GM12878 (cell line): ENCODE results near the gene PTPN14. TPM values are rescaled to one million over a fixed set of nuclear protein-coding genes. Genes with fewer than 3 reads are reported as not detected.

Source experiments
- ATF7 ChIP-seq: fragments of 450-650 bp; IDR thresholded peaks from 2 replicates; pipeline ENCODE4 v1.6.1; 2016; ENCODE audit warnings: low read depth, mild to moderate bottlenecking
- BCL11A ChIP-seq: IDR thresholded peaks from 2 replicates; pipeline ENCODE4 v1.6.1; 2011; ENCODE audit warnings: low read depth, low read length
- BHLHE40 ChIP-seq, 2 experiments: fragments of 450-650 bp in 1 of 2; IDR thresholded peaks; 2 replicates each; pipeline ENCODE4 v1.6.1; 2011 to 2017; ENCODE audit warnings: low read depth in 2 of 2, borderline replicate concordance in 1 of 2, improper control_type of control experiment in 1 of 2, low read length in 1 of 2, mild to moderate bottlenecking in 1 of 2
- CHD2 ChIP-seq: IDR thresholded peaks from 2 replicates; pipeline ENCODE4 v1.6.1; 2011; ENCODE audit warnings: low read depth, low read length, improper control_type of control experiment, borderline replicate concordance
- CHD4 ChIP-seq: fragments of 200-600 bp; sonication (generic); IDR thresholded peaks from 2 replicates; pipeline ENCODE4 v1.6.1; 2016; ENCODE audit warnings: mild to moderate bottlenecking
- IKZF1 ChIP-seq: fragments of 450-650 bp; conservative IDR thresholded peaks from 2 replicates; pipeline ENCODE4 v1.6.1; 2017; ENCODE audit warnings: antibody characterized with exemption, mild to moderate bottlenecking
- MAX ChIP-seq: IDR thresholded peaks from 2 replicates; pipeline ENCODE4 v1.6.1; 2012; ENCODE audit warnings: low read depth, low read length, improper control_type of control experiment
- RB1 ChIP-seq: fragments of 450-650 bp; formaldehyde crosslinking; IDR thresholded peaks from 2 replicates; pipeline ENCODE4 v1.6.1; 2017; ENCODE audit warnings: mild to moderate bottlenecking, borderline replicate concordance
- RELB ChIP-seq: fragments of 450-650 bp; IDR thresholded peaks from 2 replicates; pipeline ENCODE4 v1.6.1; 2017; ENCODE audit warnings: low read depth, mild to moderate bottlenecking, moderate library complexity
- SMARCA5 ChIP-seq: fragments of 450-650 bp; IDR thresholded peaks from 2 replicates; pipeline ENCODE4 v1.6.1; 2017; ENCODE audit warnings: mild to moderate bottlenecking
- TARDBP ChIP-seq: IDR thresholded peaks from 2 replicates; pipeline ENCODE4 v1.6.1; 2016; ENCODE audit warnings: borderline replicate concordance
- TCF12 ChIP-seq: IDR thresholded peaks from 2 replicates; pipeline ENCODE4 v1.6.1; 2011; ENCODE audit warnings: low read depth, mild to moderate bottlenecking, low read length
- ZNF207 ChIP-seq: fragments of 450-650 bp; IDR thresholded peaks from 2 replicates; pipeline ENCODE4 v1.6.1; 2014; ENCODE audit warnings: antibody characterized with exemption, mild to moderate bottlenecking, borderline replicate concordance
- polyA plus RNA-seq, 11 experiments: library from polyadenylated mRNA; depleted of rRNA in 4 of 11; unstranded in 6 of 11; stranded (reverse) in 5 of 11; fragments of >200 nt; fragmentation: Nextera tagmentation in 4 of 11; fragmentation: Illumina TruSeq in 1 of 11; extraction: Ambion mirVana in 4 of 11; extraction: Trizol in 1 of 11; gene quantifications; 1 replicate in 1 of 11; 2 replicates in 10 of 11; pipeline versions ENCODE4 v1.2.1 to v1.2.3, GENCODE V29; 2011 to 2016; ENCODE audit warnings: inconsistent platforms in 2 of 11, missing spikeins in 2 of 11, low read depth in 1 of 11
- total RNA-seq, 4 experiments: library from RNA; depleted of rRNA in 3 of 4; stranded (reverse); fragments of >200 nt in 3 of 4; fragmentation: Illumina TruSeq in 1 of 4; extraction: Trizol in 1 of 4; gene quantifications; 2 replicates each; pipeline versions ENCODE4 v1.2.1 to v1.2.3, GENCODE V29; 2013 to 2021
- TF ChIP-seq, protein P1 (sequence below): fragments of 450-650 bp; IDR thresholded peaks from 2 replicates; pipeline ENCODE4 v1.6.1; 2017; ENCODE audit warnings: mild to moderate bottlenecking, moderate library complexity

The PTPN14 gene
- total and polyA plus RNA-seq, 10 of the 15 experiments (the other 5 are each of a cell fraction or from before 2014, with no cell fraction given) = 0.05 to 5.1 (median 0.44) TPM

- TF ChIP-seq TCF12 = peak; percentile 77
- TF ChIP-seq, protein P1, sequence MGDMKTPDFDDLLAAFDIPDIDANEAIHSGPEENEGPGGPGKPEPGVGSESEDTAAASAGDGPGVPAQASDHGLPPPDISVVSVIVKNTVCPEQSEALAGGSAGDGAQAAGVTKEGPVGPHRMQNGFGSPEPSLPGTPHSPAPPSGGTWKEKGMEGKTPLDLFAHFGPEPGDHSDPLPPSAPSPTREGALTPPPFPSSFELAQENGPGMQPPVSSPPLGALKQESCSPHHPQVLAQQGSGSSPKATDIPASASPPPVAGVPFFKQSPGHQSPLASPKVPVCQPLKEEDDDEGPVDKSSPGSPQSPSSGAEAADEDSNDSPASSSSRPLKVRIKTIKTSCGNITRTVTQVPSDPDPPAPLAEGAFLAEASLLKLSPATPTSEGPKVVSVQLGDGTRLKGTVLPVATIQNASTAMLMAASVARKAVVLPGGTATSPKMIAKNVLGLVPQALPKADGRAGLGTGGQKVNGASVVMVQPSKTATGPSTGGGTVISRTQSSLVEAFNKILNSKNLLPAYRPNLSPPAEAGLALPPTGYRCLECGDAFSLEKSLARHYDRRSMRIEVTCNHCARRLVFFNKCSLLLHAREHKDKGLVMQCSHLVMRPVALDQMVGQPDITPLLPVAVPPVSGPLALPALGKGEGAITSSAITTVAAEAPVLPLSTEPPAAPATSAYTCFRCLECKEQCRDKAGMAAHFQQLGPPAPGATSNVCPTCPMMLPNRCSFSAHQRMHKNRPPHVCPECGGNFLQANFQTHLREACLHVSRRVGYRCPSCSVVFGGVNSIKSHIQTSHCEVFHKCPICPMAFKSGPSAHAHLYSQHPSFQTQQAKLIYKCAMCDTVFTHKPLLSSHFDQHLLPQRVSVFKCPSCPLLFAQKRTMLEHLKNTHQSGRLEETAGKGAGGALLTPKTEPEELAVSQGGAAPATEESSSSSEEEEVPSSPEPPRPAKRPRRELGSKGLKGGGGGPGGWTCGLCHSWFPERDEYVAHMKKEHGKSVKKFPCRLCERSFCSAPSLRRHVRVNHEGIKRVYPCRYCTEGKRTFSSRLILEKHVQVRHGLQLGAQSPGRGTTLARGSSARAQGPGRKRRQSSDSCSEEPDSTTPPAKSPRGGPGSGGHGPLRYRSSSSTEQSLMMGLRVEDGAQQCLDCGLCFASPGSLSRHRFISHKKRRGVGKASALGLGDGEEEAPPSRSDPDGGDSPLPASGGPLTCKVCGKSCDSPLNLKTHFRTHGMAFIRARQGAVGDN = peak; percentile 59; the same call in 1 of the 2 replicates
- TF ChIP-seq IKZF1 = peak; percentile 77
- TF ChIP-seq RELB = peak; percentile 69; the same call in 1 of the 2 replicates
- TF ChIP-seq ZNF207 = no peak
- no peak for TF ChIP-seq CHD4
- no peak for TF ChIP-seq MAX
- no peak for TF ChIP-seq RB1
- TF ChIP-seq BCL11A = peak; percentile 57
- TF ChIP-seq TARDBP = no peak
- peak; percentile 80 for TF ChIP-seq ATF7
- TF ChIP-seq SMARCA5 = no peak; the same call in 1 of the 2 replicates
- TF ChIP-seq BHLHE40 (IDR thresholded peaks at IDR 0.05; ENCODE audit: borderline replicate concordance in 1 of 2, low read depth in 2 of 2, low read length in 1 of 2) = peak; percentile 39 to 63; a peak in 2 of 4 replicates
- 0 out of 2 replicates have a peak, but pooled peaks have one; percentile 14 for TF ChIP-seq CHD2
Measured at GRCh38 chr1:214439352-214440119, 111.9 kb downstream of the PTPN14 start (continued).
